ENCODE data around the gene KCTD6. TPM values are rescaled to one million over a fixed set of nuclear protein-coding genes. Genes with fewer than 3 reads are reported as not detected.

The KCTD6 gene
- total RNA-seq, 4 donors from 2014 or later, result 10.3 to 14.9 (median 11.9) TPM

GRCh38 chr3:58463942-58464271 is 28.0 kb upstream of the KCTD6 start:
- Histone ChIP-seq H3K27ac (no peak overlapping the region), H3K4me3 (peak overlapping the region in 1 of 4 donors; percentile 37), H3K4me1 (peaks cover 0 to 9% (median 2%) of the 10 kb centered on the region in 4 donors), H3K36me3 (no peaks in the 10 kb centered on the region), H3K27me3 (no peaks in the 10 kb centered on the region), H3K9me3 (no peaks in the 10 kb centered on the region)
- TF ChIP-seq CTCF (IDR thresholded peaks at IDR 0.05) (no peak), POLR2A (IDR thresholded peaks at IDR 0.05) (no peak)
- DNase-seq, result no peak

GRCh38 chr3:58464866-58465265 is 27.0 kb upstream of the KCTD6 start:
- H3K4me3 ChIP-seq, result no peak overlapping the region
- DNase-seq, result no peak
- peaks cover 0 to 10% (median 2%) of the 10 kb centered on the region in 4 donors for H3K4me1 ChIP-seq
- no peaks in the 10 kb centered on the region for H3K9me3 ChIP-seq
- H3K36me3 ChIP-seq, result no peaks in the 10 kb centered on the region
- no peak for TF ChIP-seq POLR2A (IDR thresholded peaks at IDR 0.05)
- peak in 1 of 6 experiments; percentile 2 for TF ChIP-seq CTCF (IDR thresholded peaks at IDR 0.05)
- no peaks in the 10 kb centered on the region for H3K27me3 ChIP-seq
- H3K27ac ChIP-seq, result no peak overlapping the region

GRCh38 chr3:58466899-58467563 is 24.9 kb upstream of the KCTD6 start:
- TF ChIP-seq CTCF (IDR thresholded peaks at IDR 0.05) (no peak), POLR2A (IDR thresholded peaks at IDR 0.05) (no peak)
- no peaks in the 10 kb centered on the region for H3K27me3 ChIP-seq
- H3K4me3 ChIP-seq, result no peak overlapping the region
- no peak for DNase-seq
- peaks cover 0 to 21% (median 3%) of the 10 kb centered on the region in 4 donors for H3K4me1 ChIP-seq
- no peaks in the 10 kb centered on the region for H3K36me3 ChIP-seq
- no peaks in the 10 kb centered on the region for H3K9me3 ChIP-seq
- no peak overlapping the region for H3K27ac ChIP-seq

- H3K4me3 ChIP-seq, result no peak overlapping the region
- H3K27ac ChIP-seq, result no peak overlapping the region
- H3K27me3 ChIP-seq, result no peaks in the 10 kb centered on the region
- no peak for DNase-seq
- TF ChIP-seq CTCF (IDR thresholded peaks at IDR 0.05), result no peak
- no peak for TF ChIP-seq POLR2A (IDR thresholded peaks at IDR 0.05)
- no peaks in the 10 kb centered on the region for H3K9me3 ChIP-seq
- no peaks in the 10 kb centered on the region for H3K36me3 ChIP-seq
- H3K4me1 ChIP-seq, result peaks cover 0 to 12% (median 2%) of the 10 kb centered on the region in 4 donors
These were observed 22.8 kb upstream of the KCTD6 start for GRCh38 chr3:58469096-58469495.

GRCh38 chr3:58470363-58471024 is 21.4 kb upstream of the KCTD6 start:
- peak overlapping the region in 1 of 4 donors; percentile 66 for H3K27ac ChIP-seq
- H3K36me3 ChIP-seq, result no peaks in the 10 kb centered on the region
- H3K4me3 ChIP-seq, result no peak overlapping the region
- peaks cover 0 to 12% (median 2%) of the 10 kb centered on the region in 4 donors for H3K4me1 ChIP-seq
- H3K27me3 ChIP-seq, result no peaks in the 10 kb centered on the region
- DNase-seq, result no peak
- no peaks in the 10 kb centered on the region for H3K9me3 ChIP-seq
- TF ChIP-seq POLR2A (IDR thresholded peaks at IDR 0.05) (no peak), CTCF (IDR thresholded peaks at IDR 0.05) (no peak)

Measured in Peyer's patch (tissue), 4 donors.